Nephron progenitor cell (in vitro differentiated cells): ENCODE results near the gene F3.

ENCODE experiments used
- DNase-seq: peaks from one replicate; pipeline ENCODE4 v3.0.0; 2021
- H3K27ac Mint-ChIP-seq: 2 replicates; pipeline ENCODE4 v1.8.0; 2021; ENCODE audit warnings: mild to moderate bottlenecking, moderate library complexity, mixed read lengths
- H3K27me3 Mint-ChIP-seq: 2 replicates; pipeline ENCODE4 v1.8.0; 2021; ENCODE audit warnings: mild to moderate bottlenecking, low read depth, mixed read lengths; ENCODE audit not compliant: poor library complexity
- H3K36me3 Mint-ChIP-seq: 2 replicates; pipeline ENCODE4 v1.8.0; 2021; ENCODE audit warnings: low read depth, mixed read lengths
- H3K4me1 Mint-ChIP-seq: 2 replicates; pipeline ENCODE4 v1.8.0; 2021; ENCODE audit warnings: mixed read lengths
- H3K4me3 Mint-ChIP-seq: 2 replicates; pipeline ENCODE4 v1.8.0; 2021; ENCODE audit warnings: mild to moderate bottlenecking, moderate library complexity, mixed read lengths
- H3K9me3 Mint-ChIP-seq: 2 replicates; pipeline ENCODE4 v1.8.0; 2021; ENCODE audit warnings: mild to moderate bottlenecking, moderate library complexity, mixed read lengths
- CTCF ChIP-seq: fragments of 200-600 bp; sonication (generic); IDR thresholded peaks from 2 replicates; pipeline ENCODE4 v1.5.0; 2021; ENCODE audit warnings: antibody characterized with exemption

Gene F3

GRCh38 chr1:94535095-94535494 lies 6.5 kb downstream of the F3 start:
- Mint-ChIP-seq H3K27me3 (peaks cover 22% of the 10 kb centered on the region), H3K4me1 (peaks cover 30% of the 10 kb centered on the region), H3K9me3 (peaks cover 5% of the 10 kb centered on the region), H3K36me3 (peaks cover 69% of the 10 kb centered on the region), H3K27ac (no peak overlapping the region), H3K4me3 (no peak overlapping the region)
- DNase-seq: no peak
- no peak for TF ChIP-seq CTCF

GRCh38 chr1:94532077-94532476 lies 9.5 kb downstream of the F3 start:
- H3K36me3 Mint-ChIP-seq: peaks cover 67% of the 10 kb centered on the region
- no peak overlapping the region for H3K27ac Mint-ChIP-seq
- no peak for DNase-seq
- peaks cover 8% of the 10 kb centered on the region for H3K4me1 Mint-ChIP-seq
- no peak for TF ChIP-seq CTCF
- no peak overlapping the region for H3K4me3 Mint-ChIP-seq
- H3K9me3 Mint-ChIP-seq: no peaks in the 10 kb centered on the region
- peaks cover under 1% of the 10 kb centered on the region for H3K27me3 Mint-ChIP-seq

GRCh38 chr1:94531664-94532063 lies 9.9 kb downstream of the F3 start:
- Mint-ChIP-seq H3K36me3 (peaks cover 64% of the 10 kb centered on the region), H3K27me3 (no peaks in the 10 kb centered on the region), H3K4me3 (no peak overlapping the region), H3K4me1 (peaks cover 7% of the 10 kb centered on the region), H3K9me3 (no peaks in the 10 kb centered on the region), H3K27ac (no peak overlapping the region)
- TF ChIP-seq CTCF: no peak
- no peak for DNase-seq

- peaks cover 7% of the 10 kb centered on the region for H3K4me1 Mint-ChIP-seq
- no peaks in the 10 kb centered on the region for H3K9me3 Mint-ChIP-seq
- no peaks in the 10 kb centered on the region for H3K27me3 Mint-ChIP-seq
- H3K27ac Mint-ChIP-seq: no peak overlapping the region
- H3K4me3 Mint-ChIP-seq: no peak overlapping the region
- TF ChIP-seq CTCF: no peak
- H3K36me3 Mint-ChIP-seq: peaks cover 57% of the 10 kb centered on the region
- DNase-seq: no peak
These were observed 11.1 kb downstream of the F3 start for GRCh38 chr1:94530373-94530878.

GRCh38 chr1:94529416-94529815 lies 12.1 kb downstream of the F3 start:
- Mint-ChIP-seq H3K4me1 (no peaks in the 10 kb centered on the region), H3K9me3 (no peaks in the 10 kb centered on the region), H3K4me3 (no peak overlapping the region), H3K27ac (no peak overlapping the region), H3K27me3 (no peaks in the 10 kb centered on the region), H3K36me3 (peaks cover 49% of the 10 kb centered on the region)
- TF ChIP-seq CTCF: no peak
- no peak for DNase-seq

- TF ChIP-seq CTCF: no peak
- Mint-ChIP-seq H3K4me3 (no peak overlapping the region), H3K9me3 (no peaks in the 10 kb centered on the region), H3K36me3 (peaks cover 43% of the 10 kb centered on the region), H3K27me3 (no peaks in the 10 kb centered on the region), H3K27ac (no peak overlapping the region), H3K4me1 (no peaks in the 10 kb centered on the region)
- DNase-seq: no peak
These were observed 12.7 kb downstream of the F3 start for GRCh38 chr1:94528826-94529225.
